ENCODE measurements around the gene BNIP3. TPM values are rescaled to one million over a fixed set of nuclear protein-coding genes. Genes with fewer than 3 reads are reported as not detected.

Gene BNIP3
- total and polyA plus RNA-seq, 2 of the 8 experiments (the other 6 are each of a cell fraction or from before 2014, with no cell fraction given): 25.8 to 58.9 TPM

- TF ChIP-seq CHD7 (IDR thresholded peaks at IDR 0.05; ENCODE audit: insufficient replicate concordance, low read length): no peak
- no peak for TF ChIP-seq EZH2 (IDR thresholded peaks at IDR 0.05; ENCODE audit: low read depth, low read length, severe bottlenecking)
- TF ChIP-seq JUN (IDR thresholded peaks at IDR 0.05; ENCODE audit: low read depth, low read length): no peak
- no peak for TF ChIP-seq TEAD4 (IDR thresholded peaks at IDR 0.05; ENCODE audit: low read depth, low read length)
- no peak for TF ChIP-seq SUZ12 (IDR thresholded peaks at IDR 0.05; ENCODE audit: low read length)
- TF ChIP-seq BCL11A (IDR thresholded peaks at IDR 0.05; ENCODE audit: low read depth in 2 of 2, low read length in 2 of 2): no peak
- no peak for TF ChIP-seq PHF8 (conservative IDR thresholded peaks at IDR 0.05; ENCODE audit: low read depth, low read length)
- no peak for TF ChIP-seq FOSL1 (IDR thresholded peaks at IDR 0.05; ENCODE audit: insufficient read depth, low read depth, low read length)
- no peak for TF ChIP-seq KDM1A (IDR thresholded peaks at IDR 0.05; ENCODE audit: borderline replicate concordance, low read length)
- TF ChIP-seq ZNF274 (IDR thresholded peaks at IDR 0.05; ENCODE audit: borderline replicate concordance, extremely low read depth, low read length): no peak
- TF ChIP-seq RBBP5 (IDR thresholded peaks at IDR 0.05; ENCODE audit: borderline replicate concordance, low read depth, low read length): no peak
- TF ChIP-seq KDM4A (IDR thresholded peaks at IDR 0.05; ENCODE audit: low read depth, low read length, severe bottlenecking): no peak
Observed at GRCh38 chr10:131933696-131934086, 48.0 kb downstream of the BNIP3 start (continued).
